HG02588 (cell line): Measurements from ENCODE around the gene SYTL3.
"Not testable (repeated sequence)": the region's sequence is repeated elsewhere in the genome, so short reads cannot be mapped to it uniquely, and the experiment has no call there.

Source experiments
- ATAC-seq: cut with Tn5 transposase; IDR thresholded peaks from one replicate; pipeline ENCODE4 v1.9.1; 2021; ENCODE audit warnings: mild to moderate bottlenecking, moderate library complexity; ENCODE audit not compliant: unreplicated experiment

SYTL3 gene

GRCh38 chr6:158784505-158784904 is 134.7 kb downstream of the SYTL3 start:
- ATAC-seq: no peak

GRCh38 chr6:158785036-158785435 is 135.2 kb downstream of the SYTL3 start:
- ATAC-seq: no peak

DNA sequence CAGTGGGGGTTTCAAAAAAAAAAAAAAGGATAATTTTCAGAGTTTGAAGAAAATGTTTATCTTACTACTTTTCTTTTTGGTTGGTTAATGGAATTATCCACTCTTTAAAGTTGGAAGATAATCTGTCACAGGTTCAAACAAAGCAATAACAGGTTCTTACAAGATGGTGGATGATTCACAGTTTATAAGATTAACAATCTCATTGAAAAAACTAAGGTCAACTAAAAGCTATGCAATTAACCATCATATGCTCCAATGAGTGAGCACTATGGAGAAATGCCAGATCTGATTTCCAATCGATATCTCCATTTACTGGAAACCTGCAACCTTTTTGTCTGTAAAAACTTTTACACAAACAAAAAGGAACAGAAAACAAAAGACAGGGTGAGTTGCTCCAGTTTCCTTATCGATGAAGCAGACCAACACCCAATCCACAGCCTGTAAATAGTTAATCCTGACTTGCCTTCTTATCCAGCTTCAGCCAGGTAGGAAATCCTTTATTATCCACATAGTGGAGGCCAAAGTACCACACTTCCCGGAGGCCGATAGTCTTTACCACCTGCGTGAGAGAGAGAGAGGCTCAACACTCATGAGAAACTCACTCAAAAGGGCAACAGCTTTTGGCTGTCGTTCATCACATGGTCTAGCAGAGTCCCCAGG is 136.9 kb downstream of the SYTL3 start:
- ATAC-seq: no peak

DNA sequence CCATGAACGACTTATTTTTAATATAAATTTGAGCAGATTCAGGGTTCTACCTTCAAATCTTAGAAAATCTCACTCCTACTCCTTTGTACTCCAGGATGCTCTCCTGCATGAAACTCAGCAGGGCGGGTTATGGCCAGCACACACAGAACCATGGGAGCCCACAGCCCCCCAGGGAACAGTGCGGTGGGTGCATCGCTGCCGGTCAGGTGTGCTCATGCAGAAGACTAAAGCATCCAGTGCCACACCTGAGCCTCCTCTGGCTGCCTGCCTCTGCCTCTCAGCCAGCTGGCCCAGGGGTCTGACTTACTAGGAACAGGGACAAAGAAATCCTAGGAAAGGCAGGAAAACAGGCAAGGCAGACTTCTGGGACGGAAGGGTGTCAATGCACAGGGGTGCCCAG is 137.5 kb downstream of the SYTL3 start:
- no peak for ATAC-seq

- no peak for ATAC-seq
Measured at GRCh38 chr6:158789115-158789917, 139.5 kb downstream of the SYTL3 start.

DNA sequence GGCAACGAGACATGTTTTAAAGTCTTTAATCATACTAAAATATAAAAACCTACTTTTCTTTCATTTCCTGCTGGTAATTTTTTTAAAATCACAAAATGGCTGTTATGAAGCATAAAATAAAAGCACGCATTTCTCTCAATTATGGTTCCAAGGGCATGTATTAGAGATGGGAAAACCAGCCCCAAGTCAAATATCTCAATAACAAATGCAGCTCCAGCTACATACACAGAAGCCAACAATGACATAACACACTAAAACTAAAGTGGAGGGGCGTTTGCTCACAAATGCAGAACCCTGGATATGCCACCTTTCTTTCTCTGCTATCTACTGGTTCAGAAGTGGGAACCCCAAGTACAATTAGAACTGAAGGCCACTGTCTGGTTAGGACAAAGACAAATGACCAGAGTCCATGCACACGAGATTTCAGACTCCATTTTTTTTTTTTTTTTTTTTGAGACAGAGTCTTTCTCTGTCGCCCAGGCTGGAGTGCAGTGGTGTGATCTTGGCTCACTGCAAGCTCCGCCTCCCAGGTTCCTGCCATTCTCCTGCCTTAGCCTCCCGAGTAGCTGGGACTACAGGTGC is 141.5 kb downstream of the SYTL3 start:
- ATAC-seq: no peak

- not testable (repeated sequence) for ATAC-seq
Measured at GRCh38 chr6:158792505-158792904, 142.7 kb downstream of the SYTL3 start.

GRCh38 chr6:158793432-158793831 is 143.6 kb downstream of the SYTL3 start:
- peak; percentile 72 for ATAC-seq

- no peak for ATAC-seq
Measured at GRCh38 chr6:158795516-158795915, 145.7 kb downstream of the SYTL3 start.

- ATAC-seq: no peak
Measured at GRCh38 chr6:158796353-158796752, 146.5 kb downstream of the SYTL3 start.

- ATAC-seq: no peak
Measured at GRCh38 chr6:158797331-158798310, 147.8 kb downstream of the SYTL3 start.

DNA sequence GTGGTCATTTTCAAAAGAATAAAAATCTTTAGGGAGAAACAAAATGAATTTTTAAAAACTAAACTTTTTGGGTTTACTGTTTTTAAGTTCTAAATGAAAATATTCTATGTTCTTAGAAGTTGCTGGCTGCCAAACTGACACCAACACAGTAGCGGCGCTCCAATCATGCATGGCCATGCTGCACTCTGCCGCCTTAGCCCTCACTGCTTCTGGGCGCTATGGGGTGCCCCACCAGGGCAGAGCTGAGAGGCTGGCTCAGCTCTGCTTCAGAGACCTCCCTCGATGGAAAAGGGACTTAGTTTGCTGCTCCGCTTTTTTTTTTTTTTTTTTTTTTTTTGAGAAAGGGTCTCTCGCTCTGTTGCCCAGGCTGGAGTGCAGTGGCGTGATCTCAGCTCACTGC is 148.5 kb downstream of the SYTL3 start:
- ATAC-seq: no peak

DNA sequence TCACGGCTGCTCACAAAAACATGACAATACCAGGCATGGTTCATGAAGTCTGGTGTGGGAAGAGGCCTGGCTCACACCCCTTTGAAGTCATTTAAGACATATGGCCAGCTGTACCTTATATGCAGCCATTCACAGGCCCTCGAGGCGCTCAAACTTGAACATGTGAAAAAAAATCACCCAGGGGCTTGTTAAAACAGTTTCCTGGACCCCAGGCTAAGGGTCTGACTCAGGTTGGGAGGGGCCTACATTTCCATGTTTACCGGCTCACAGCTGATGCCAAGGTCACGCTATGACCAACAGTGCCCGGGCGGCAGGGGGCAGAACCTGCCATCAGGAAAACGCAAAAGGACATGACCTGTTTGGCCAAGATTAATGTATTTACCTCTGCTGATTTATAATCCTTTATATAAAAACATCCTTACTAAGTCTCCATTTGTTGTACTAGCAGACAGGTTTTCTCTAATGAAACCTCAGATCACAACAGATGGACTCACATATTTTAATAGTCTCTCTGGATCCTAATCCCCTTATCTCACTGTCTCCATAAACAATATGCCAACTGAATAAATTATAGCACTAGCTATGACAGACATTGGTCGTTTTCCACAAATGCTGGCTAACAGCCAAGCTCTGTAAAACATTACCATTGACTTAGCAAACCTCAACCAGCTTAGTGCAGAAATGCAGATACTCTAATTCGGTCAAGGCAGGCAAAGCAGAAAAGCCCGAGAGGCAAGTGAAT is 149.4 kb downstream of the SYTL3 start:
- no peak for ATAC-seq

GRCh38 chr6:158801655-158802294 is 151.9 kb downstream of the SYTL3 start:
- no peak for ATAC-seq

- ATAC-seq: no peak
Measured at GRCh38 chr6:158803733-158804143, 153.9 kb downstream of the SYTL3 start.

GRCh38 chr6:158804207-158804606 is 154.4 kb downstream of the SYTL3 start:
- ATAC-seq: no peak

GRCh38 chr6:158805698-158806377 is 156.0 kb downstream of the SYTL3 start:
- ATAC-seq: no peak

DNA sequence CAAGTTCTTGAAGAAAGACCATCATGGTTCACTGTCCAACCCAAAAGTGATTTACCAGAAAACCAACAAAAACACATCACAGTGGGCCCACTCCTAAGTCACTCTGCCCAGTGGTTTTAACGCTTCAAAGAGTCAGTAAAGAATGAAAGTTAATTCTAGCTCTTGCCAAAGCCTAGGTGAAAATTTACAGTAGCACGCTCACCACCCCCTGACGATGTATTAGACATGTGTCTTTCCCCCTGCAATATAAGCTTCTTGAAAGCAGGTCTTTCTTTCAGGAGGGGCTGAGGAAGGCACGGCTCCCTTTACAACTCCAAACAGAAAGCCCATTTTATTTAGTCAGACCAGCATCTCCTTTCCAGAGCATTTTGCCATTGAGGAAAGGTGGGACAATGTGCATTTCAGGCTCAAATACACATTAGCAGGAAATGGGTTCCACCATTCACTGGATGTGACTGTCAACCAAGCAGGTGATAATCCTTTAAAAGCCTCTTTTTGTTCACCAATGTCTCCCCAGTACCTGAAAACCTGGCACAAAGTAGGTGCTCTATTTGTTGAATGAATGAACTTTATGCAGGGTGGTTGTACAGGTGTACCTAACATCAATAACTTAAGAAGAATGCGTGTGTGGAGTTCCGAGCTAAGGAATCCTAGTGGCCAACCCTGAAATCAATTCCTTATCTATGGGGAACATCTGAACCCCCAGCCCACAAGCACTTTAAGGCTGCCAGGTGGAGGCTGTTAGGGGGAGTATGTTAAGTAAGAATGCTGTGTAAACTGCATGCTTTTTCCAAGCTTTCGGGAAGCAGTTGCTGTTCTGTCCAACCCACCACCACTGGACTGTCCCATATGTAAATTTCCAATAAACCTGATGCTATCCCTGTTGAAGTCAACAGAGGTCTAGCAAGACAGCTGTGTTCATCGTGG is 157.9 kb downstream of the SYTL3 start:
- no peak for ATAC-seq
